ENCODE measurements around the gene ZFPM1. TPM values are rescaled to one million over a fixed set of nuclear protein-coding genes. Genes with fewer than 3 reads are reported as not detected.

ZFPM1 gene
- polyA plus RNA-seq, 2 donors, result 0.98 to 2.6 TPM

DNA sequence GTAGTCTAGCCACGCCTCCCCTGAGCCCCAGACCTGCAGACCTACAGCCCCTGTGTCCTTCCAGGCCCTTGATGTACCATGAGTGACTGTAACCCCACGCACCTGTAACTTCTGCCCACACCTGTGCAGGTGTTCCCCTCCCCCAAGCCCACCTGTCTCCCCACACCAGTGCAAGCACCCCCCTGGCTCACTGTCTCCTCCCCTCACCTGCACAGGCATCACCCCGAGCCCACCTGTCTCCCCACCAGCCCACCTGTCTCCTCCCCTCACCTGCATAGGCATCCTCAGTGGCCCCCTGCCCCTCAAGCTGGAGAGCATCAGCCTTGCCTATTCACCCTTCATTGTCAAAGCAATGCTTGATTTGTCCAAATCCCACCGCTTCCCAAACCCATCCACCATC lies 84.8 kb downstream of the ZFPM1 start:
- Histone ChIP-seq H3K4me1 (ENCODE audit: control insufficient read depth in 2 of 2, insufficient read depth in 2 of 2, low read length in 1 of 2) (peaks cover 0 to 16% of the 10 kb centered on the region in 2 donors), H3K27me3 (ENCODE audit: control insufficient read depth in 1 of 2, insufficient read depth in 2 of 2, low read length in 2 of 2) (no peaks in the 10 kb centered on the region)

DNA sequence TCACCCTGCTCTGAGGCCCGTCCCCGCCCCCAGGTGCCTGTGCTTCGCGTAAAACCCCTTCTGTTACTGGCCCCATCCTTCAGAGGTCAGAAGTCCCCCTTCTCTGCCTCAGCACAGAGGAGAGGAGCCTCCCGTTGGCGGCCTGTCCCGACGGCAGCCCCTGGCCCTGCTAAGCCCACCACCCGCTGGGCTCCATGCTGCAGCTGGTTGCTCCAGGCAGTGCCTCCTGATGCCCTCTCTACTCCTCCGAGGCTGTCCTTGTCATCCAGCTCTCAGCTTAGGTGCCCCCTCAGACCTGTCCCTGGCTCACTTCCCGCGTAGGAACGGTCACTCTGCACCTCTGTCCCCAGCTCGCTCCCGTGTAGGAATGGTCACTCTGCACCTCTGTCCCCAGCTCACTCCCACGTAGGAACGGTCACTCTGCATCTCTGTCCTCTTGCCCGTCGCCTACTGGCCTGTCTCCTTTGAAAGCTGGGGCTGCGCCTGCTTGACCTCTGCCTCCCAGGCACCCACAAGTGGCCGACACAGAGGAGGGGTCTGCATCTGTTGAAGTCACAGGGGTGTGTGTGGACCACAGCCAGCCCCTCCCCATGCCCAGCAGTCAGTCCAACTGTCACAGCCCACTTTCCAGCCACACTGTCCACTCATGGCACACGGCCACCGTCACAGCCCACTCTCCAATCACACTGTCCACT lies 85.4 kb downstream of the ZFPM1 start:
- Histone ChIP-seq H3K4me1 (ENCODE audit: control insufficient read depth in 2 of 2, insufficient read depth in 2 of 2, low read length in 1 of 2) (peaks cover 0 to 13% of the 10 kb centered on the region in 2 donors), H3K27ac (ENCODE audit: low read depth in 2 of 2, low read length in 1 of 2) (no peak overlapping the region), H3K9me3 (ENCODE audit: control insufficient read depth in 2 of 2, insufficient read depth in 1 of 2, low read depth in 1 of 2, low read length in 1 of 2) (peaks cover 0 to 9% of the 10 kb centered on the region in 2 donors), H3K4me3 (ENCODE audit: low read depth in 1 of 2, low read length in 2 of 2) (no peak overlapping the region), H3K36me3 (ENCODE audit: control insufficient read depth in 2 of 2, insufficient read depth in 2 of 2, low read length in 1 of 2) (no peaks in the 10 kb centered on the region), H3K27me3 (ENCODE audit: control insufficient read depth in 1 of 2, insufficient read depth in 2 of 2, low read length in 2 of 2) (no peaks in the 10 kb centered on the region)
- WGBS, 2 donors, result 44 to 58% methylated on average over 23 of the region's 23 CpGs

More for the DNA sequence above, 84.8 kb downstream of the ZFPM1 start:
- Histone ChIP-seq H3K9me3 (ENCODE audit: control insufficient read depth in 2 of 2, insufficient read depth in 1 of 2, low read depth in 1 of 2, low read length in 1 of 2) (peaks cover 0 to 7% of the 10 kb centered on the region in 2 donors), H3K4me3 (ENCODE audit: low read depth in 1 of 2, low read length in 2 of 2) (no peak overlapping the region), H3K27ac (ENCODE audit: low read depth in 2 of 2, low read length in 1 of 2) (no peak overlapping the region), H3K36me3 (ENCODE audit: control insufficient read depth in 2 of 2, insufficient read depth in 2 of 2, low read length in 1 of 2) (no peaks in the 10 kb centered on the region)
- WGBS, 2 donors, result 70 to 82% methylated on average over 4 of the region's 4 CpGs

DNA sequence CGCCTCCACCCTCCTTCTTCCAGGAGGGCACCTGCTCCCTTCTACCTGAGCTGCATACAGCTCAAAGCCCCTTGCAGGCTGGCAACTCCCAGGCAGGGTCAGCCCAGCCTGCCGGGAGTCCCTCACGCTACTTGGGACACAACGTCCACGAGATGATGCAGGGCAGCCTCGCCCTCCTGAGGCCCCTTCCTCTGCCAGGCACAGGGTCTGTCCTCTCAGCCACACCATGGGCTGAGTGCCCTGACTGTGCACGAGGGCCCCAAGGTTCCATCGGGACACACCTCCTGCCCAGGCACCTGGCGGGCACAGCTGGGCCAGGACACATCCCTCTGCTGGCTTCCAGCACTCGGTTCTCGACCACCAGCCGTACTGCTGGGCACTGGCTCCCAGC lies 86.2 kb downstream of the ZFPM1 start:
- H3K27me3 ChIP-seq (ENCODE audit: control insufficient read depth in 1 of 2, insufficient read depth in 2 of 2, low read length in 2 of 2), result no peaks in the 10 kb centered on the region
- whole genome bisulfite sequencing, 2 donors, result 50 to 60% methylated on average over 12 of the region's 12 CpGs
- H3K27ac ChIP-seq (ENCODE audit: low read depth in 2 of 2, low read length in 1 of 2), result no peak overlapping the region
- no peak overlapping the region for H3K4me3 ChIP-seq (ENCODE audit: low read depth in 1 of 2, low read length in 2 of 2)
- peaks cover 0 to 9% of the 10 kb centered on the region in 2 donors for H3K9me3 ChIP-seq (ENCODE audit: control insufficient read depth in 2 of 2, insufficient read depth in 1 of 2, low read depth in 1 of 2, low read length in 1 of 2)
- H3K36me3 ChIP-seq (ENCODE audit: control insufficient read depth in 2 of 2, insufficient read depth in 2 of 2, low read length in 1 of 2), result no peaks in the 10 kb centered on the region
- H3K4me1 ChIP-seq (ENCODE audit: control insufficient read depth in 2 of 2, insufficient read depth in 2 of 2, low read length in 1 of 2), result peaks cover 0 to 13% of the 10 kb centered on the region in 2 donors

GRCh38 chr16:88539652-88540345 lies 86.7 kb downstream of the ZFPM1 start:
- Histone ChIP-seq H3K9me3 (ENCODE audit: control insufficient read depth in 2 of 2, insufficient read depth in 1 of 2, low read depth in 1 of 2, low read length in 1 of 2) (peaks cover 0 to 9% of the 10 kb centered on the region in 2 donors), H3K36me3 (ENCODE audit: control insufficient read depth in 2 of 2, insufficient read depth in 2 of 2, low read length in 1 of 2) (no peaks in the 10 kb centered on the region), H3K4me1 (ENCODE audit: control insufficient read depth in 2 of 2, insufficient read depth in 2 of 2, low read length in 1 of 2) (peaks cover 0 to 12% of the 10 kb centered on the region in 2 donors), H3K27ac (ENCODE audit: low read depth in 2 of 2, low read length in 1 of 2) (no peak overlapping the region), H3K4me3 (ENCODE audit: low read depth in 1 of 2, low read length in 2 of 2) (no peak overlapping the region), H3K27me3 (ENCODE audit: control insufficient read depth in 1 of 2, insufficient read depth in 2 of 2, low read length in 2 of 2) (no peaks in the 10 kb centered on the region)
- WGBS, 2 donors, result 37 to 38% methylated on average over 25 to 26 of the region's 26 CpGs

DNA sequence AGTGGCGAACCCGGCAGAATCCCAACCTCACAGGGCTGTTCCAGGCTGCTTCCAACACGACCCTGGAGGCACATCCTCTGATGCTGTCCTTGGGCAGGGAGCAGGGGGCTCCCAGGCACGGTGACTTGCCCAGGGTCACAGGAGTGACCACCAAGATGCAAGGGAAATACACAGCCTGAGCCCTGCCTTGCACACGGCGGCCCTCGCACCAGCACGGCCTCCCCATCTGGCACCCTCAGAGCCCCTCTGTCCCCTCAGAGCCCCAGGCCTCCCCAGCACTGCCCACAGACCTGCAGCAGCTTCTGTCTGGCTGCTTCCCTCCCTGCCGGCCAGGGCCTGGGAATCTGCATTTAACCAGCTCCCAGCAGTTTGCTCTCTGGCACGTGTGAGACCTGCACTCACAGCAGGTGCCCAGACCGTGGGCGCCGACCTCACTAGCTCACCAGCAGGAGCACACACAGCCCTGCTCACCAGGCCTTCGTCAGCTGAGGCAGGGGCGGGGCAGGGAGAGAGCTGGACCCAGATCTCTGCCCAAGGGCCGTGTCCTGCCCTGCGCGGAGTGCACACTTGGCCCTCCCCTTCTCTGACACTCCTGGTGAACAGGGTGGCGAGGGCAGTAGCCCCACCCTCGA lies 87.4 kb downstream of the ZFPM1 start:
- H3K36me3 ChIP-seq (ENCODE audit: control insufficient read depth in 2 of 2, insufficient read depth in 2 of 2, low read length in 1 of 2), result no peaks in the 10 kb centered on the region
- H3K4me3 ChIP-seq (ENCODE audit: low read depth in 1 of 2, low read length in 2 of 2), result no peak overlapping the region
- no peak overlapping the region for H3K27ac ChIP-seq (ENCODE audit: low read depth in 2 of 2, low read length in 1 of 2)
- no peaks in the 10 kb centered on the region for H3K27me3 ChIP-seq (ENCODE audit: control insufficient read depth in 1 of 2, insufficient read depth in 2 of 2, low read length in 2 of 2)
- WGBS, 2 donors, result 56 to 65% methylated on average over 18 to 20 of the region's 20 CpGs
- peaks cover 0 to 9% of the 10 kb centered on the region in 2 donors for H3K9me3 ChIP-seq (ENCODE audit: control insufficient read depth in 2 of 2, insufficient read depth in 1 of 2, low read depth in 1 of 2, low read length in 1 of 2)
- H3K4me1 ChIP-seq (ENCODE audit: control insufficient read depth in 2 of 2, insufficient read depth in 2 of 2, low read length in 1 of 2), result peaks cover 0 to 5% of the 10 kb centered on the region in 2 donors

DNA sequence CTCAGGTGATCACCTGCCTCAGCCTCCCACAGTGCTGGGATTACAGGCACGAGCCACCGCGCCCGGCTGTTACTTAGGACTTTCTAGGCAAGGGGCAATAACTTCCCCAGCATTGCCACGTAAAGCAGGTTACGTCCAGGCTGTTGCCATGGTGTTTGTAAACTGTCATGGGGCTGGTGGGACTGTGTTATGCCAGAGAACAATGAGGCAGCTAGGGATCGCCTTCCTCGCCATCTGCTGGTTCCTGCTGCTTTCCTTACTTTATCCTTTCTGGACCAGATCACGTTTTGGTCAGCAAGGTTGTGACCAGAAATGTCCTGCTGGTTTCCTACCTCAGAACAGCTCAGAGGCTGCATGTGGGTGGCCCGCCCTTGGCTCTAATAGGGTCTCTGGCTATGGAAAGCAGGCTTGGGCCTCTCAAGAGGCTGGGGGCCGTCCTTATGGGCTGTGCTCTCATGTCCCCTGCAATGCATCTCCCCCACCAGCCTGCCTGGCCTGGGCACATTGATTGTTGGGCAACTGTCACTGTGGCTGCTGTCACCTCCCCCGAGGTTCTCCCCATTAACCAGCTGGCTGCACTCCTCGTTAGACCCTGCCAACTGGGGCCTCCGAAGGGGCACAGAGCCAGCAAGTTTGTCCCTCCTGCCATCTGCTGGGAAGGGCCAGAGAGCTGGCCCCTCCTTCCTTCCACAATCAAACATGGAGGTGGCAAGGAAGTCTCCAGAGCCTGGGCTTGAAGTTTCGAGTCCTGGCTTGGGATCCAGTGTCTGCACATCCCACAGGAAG lies 88.9 kb downstream of the ZFPM1 start:
- WGBS, 2 donors, result 70% methylated on average over 15 of the region's 15 CpGs
- Histone ChIP-seq H3K36me3 (ENCODE audit: control insufficient read depth in 2 of 2, insufficient read depth in 2 of 2, low read length in 1 of 2) (no peaks in the 10 kb centered on the region), H3K9me3 (ENCODE audit: control insufficient read depth in 2 of 2, insufficient read depth in 1 of 2, low read depth in 1 of 2, low read length in 1 of 2) (peaks cover 0 to 9% of the 10 kb centered on the region in 2 donors), H3K4me1 (ENCODE audit: control insufficient read depth in 2 of 2, insufficient read depth in 2 of 2, low read length in 1 of 2) (peaks cover 0 to 4% of the 10 kb centered on the region in 2 donors), H3K4me3 (ENCODE audit: low read depth in 1 of 2, low read length in 2 of 2) (no peak overlapping the region), H3K27ac (ENCODE audit: low read depth in 2 of 2, low read length in 1 of 2) (no peak overlapping the region), H3K27me3 (ENCODE audit: control insufficient read depth in 1 of 2, insufficient read depth in 2 of 2, low read length in 2 of 2) (no peaks in the 10 kb centered on the region)

DNA sequence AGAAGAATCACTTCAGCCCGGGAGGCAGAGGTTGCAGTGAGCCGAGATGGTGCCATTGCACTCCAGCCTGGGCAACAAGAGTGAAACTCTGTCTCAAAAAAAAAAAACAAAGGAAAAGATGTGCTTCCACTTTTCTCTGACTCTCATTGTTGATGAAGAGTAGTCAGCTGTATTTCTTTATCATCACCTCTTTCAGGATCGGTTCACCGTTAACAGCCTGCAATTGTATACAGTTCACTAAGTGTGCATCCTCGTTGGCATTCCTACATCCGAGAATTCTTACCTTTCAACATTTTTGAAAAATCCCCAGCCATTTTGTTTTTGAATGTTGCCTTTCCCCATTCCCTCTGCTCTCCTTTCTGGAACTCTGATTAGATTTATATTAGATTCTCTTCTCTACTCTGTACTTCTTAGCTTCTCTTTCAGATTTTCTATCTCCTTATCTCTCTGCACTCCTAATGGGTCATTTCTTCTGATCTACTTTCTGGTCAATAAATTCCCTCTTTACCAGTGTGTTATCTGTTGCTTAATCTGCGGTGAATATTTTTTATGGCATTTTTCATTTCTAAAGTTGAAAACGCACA lies 90.2 kb downstream of the ZFPM1 start:
- 78 to 87% methylated on average over 8 of the region's 8 CpGs for WGBS, 2 donors
- Histone ChIP-seq H3K4me3 (ENCODE audit: low read depth in 1 of 2, low read length in 2 of 2) (no peak overlapping the region), H3K9me3 (ENCODE audit: control insufficient read depth in 2 of 2, insufficient read depth in 1 of 2, low read depth in 1 of 2, low read length in 1 of 2) (peaks cover 0 to 9% of the 10 kb centered on the region in 2 donors), H3K27ac (ENCODE audit: low read depth in 2 of 2, low read length in 1 of 2) (no peak overlapping the region), H3K27me3 (ENCODE audit: control insufficient read depth in 1 of 2, insufficient read depth in 2 of 2, low read length in 2 of 2) (no peaks in the 10 kb centered on the region), H3K36me3 (ENCODE audit: control insufficient read depth in 2 of 2, insufficient read depth in 2 of 2, low read length in 1 of 2) (no peaks in the 10 kb centered on the region), H3K4me1 (ENCODE audit: control insufficient read depth in 2 of 2, insufficient read depth in 2 of 2, low read length in 1 of 2) (no peaks in the 10 kb centered on the region)

DNA sequence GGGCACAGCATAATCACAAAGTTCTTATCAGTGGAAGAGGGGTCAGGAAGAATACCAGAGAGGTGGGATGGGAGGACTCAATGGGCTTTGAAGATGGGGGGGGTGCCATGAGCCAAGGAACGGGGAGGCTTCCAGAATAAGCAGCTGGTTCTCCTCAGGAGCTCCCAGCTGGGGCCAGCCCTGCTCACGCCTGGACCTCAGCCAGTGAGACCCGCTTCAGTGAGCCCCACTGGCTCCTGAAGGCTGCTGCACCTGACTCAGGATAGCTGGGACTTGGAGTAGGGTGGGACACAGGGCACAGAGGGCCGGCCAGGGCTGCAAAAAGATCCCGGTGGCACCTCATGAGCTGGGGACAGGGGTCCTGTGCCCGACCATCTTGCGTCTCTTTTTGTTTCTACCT lies 92.7 kb downstream of the ZFPM1 start:
- H3K36me3 ChIP-seq (ENCODE audit: control insufficient read depth in 2 of 2, insufficient read depth in 2 of 2, low read length in 1 of 2), result no peaks in the 10 kb centered on the region
- H3K9me3 ChIP-seq (ENCODE audit: control insufficient read depth in 2 of 2, insufficient read depth in 1 of 2, low read depth in 1 of 2, low read length in 1 of 2), result peaks cover 0 to 9% of the 10 kb centered on the region in 2 donors
- no peaks in the 10 kb centered on the region for H3K27me3 ChIP-seq (ENCODE audit: control insufficient read depth in 1 of 2, insufficient read depth in 2 of 2, low read length in 2 of 2)
- no peaks in the 10 kb centered on the region for H3K4me1 ChIP-seq (ENCODE audit: control insufficient read depth in 2 of 2, insufficient read depth in 2 of 2, low read length in 1 of 2)
- no peak overlapping the region for H3K4me3 ChIP-seq (ENCODE audit: low read depth in 1 of 2, low read length in 2 of 2)
- H3K27ac ChIP-seq (ENCODE audit: low read depth in 2 of 2, low read length in 1 of 2), result no peak overlapping the region
- 73 to 77% methylated on average over 7 of the region's 7 CpGs for WGBS, 2 donors

All from esophagus (tissue), 2 donors.